Activated CD8-positive, alpha-beta memory T cell treated with anti-CD3 and anti-CD28 coated beads for 1 hour (primary cell): ENCODE measurements around the gene GREB1.

ENCODE experiments used
- DNase-seq, 2 donors: peaks; one replicate each; pipeline ENCODE4 v3.0.0-alpha.2; 2020; ENCODE audit warnings: low read depth in 1 of 2; ENCODE audit errors: extremely low read depth in 1 of 2

GREB1 gene

GRCh38 chr2:11533278-11534070, at the start of gene GREB1:
GREB1 (plus strand) TSS chr2:11534045; CDS start chr2:11556615, 22,570 bp downstream.
- no peak for DNase-seq

GRCh38 chr2:11488809-11489208, 45.0 kb upstream of the GREB1 start:
- no peak for DNase-seq

- DNase-seq, result no peak
Measured at GRCh38 chr2:11490194-11490593, 43.7 kb upstream of the GREB1 start.

GRCh38 chr2:11491348-11491933, 42.4 kb upstream of the GREB1 start:
- no peak for DNase-seq

- no peak for DNase-seq
Measured at GRCh38 chr2:11492244-11492643, 41.6 kb upstream of the GREB1 start.

GRCh38 chr2:11492720-11493119, 41.1 kb upstream of the GREB1 start:
- DNase-seq, result no peak

- DNase-seq, result no peak
Measured at GRCh38 chr2:11493282-11493681, 40.6 kb upstream of the GREB1 start.

GRCh38 chr2:11494310-11494709, 39.5 kb upstream of the GREB1 start:
- no peak for DNase-seq

GRCh38 chr2:11495844-11496681, 37.8 kb upstream of the GREB1 start:
- no peak for DNase-seq

- no peak for DNase-seq
Measured at GRCh38 chr2:11498543-11499034, 35.3 kb upstream of the GREB1 start.

- DNase-seq, result no peak
Measured at GRCh38 chr2:11499081-11499743, 34.6 kb upstream of the GREB1 start.

GRCh38 chr2:11500702-11501303, 33.0 kb upstream of the GREB1 start:
- no peak for DNase-seq

- DNase-seq, result no peak
Measured at GRCh38 chr2:11502740-11503292, 31.0 kb upstream of the GREB1 start.

GRCh38 chr2:11503354-11503927, 30.4 kb upstream of the GREB1 start:
- no peak for DNase-seq

- no peak for DNase-seq
Measured at GRCh38 chr2:11505652-11506610, 27.9 kb upstream of the GREB1 start.

- DNase-seq, result no peak
Measured at GRCh38 chr2:11506611-11506969, 27.3 kb upstream of the GREB1 start.

- no peak for DNase-seq
Measured at GRCh38 chr2:11507517-11507916, 26.3 kb upstream of the GREB1 start.

- DNase-seq, result no peak
Measured at GRCh38 chr2:11508279-11508678, 25.6 kb upstream of the GREB1 start.
